DMS79 treated with DMSO at 0.1 percent for 48 hours (cell line): ENCODE results near the gene SH3BGRL2.
"Not testable (repeated sequence)": the region's sequence is repeated elsewhere in the genome, so short reads cannot be mapped to it uniquely, and the experiment has no call there.

Experiments
- DNase-seq: peaks from one replicate; lab custom pipeline; 2025; lab: John Stamatoyannopoulos, UW

The SH3BGRL2 gene

DNA sequence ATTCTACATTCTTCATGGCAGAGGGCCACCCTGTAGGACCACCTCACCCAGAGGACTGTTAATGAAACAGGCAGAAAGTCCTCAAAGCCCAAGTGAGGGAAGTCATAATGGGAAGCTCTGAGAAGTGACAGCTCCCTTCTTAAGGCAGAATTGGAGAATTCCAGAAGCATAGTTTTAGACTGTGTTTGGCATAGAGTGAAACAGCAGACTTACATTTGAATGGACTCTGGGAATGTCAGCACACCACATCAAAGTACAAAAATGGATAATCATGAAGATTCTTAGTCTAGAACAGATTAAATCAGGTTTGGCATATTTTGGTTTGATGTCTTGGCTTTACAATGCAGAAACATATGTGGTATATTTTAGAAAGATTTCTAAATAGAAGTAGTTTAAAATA, 17.9 kb downstream of the SH3BGRL2 start:
- DNase-seq: no peak

DNA sequence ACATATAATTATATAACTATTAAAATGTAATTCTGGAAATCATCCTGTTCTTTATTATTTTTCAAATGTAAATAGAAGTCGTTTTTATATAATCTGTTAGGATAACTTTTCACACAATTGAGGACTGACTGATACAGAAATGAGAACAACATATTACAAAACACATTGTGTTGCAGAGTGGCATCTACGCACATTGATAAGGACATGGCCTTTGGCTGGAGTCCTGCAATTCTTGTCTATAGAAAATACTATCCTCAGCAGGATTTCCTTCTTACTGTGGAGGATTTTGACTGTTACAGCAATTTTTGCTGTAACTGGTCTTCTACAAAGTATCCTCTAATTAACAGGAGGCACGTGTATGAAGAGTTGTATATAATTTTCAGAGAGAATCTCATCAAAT, 19.8 kb downstream of the SH3BGRL2 start:
- no peak for DNase-seq

DNA sequence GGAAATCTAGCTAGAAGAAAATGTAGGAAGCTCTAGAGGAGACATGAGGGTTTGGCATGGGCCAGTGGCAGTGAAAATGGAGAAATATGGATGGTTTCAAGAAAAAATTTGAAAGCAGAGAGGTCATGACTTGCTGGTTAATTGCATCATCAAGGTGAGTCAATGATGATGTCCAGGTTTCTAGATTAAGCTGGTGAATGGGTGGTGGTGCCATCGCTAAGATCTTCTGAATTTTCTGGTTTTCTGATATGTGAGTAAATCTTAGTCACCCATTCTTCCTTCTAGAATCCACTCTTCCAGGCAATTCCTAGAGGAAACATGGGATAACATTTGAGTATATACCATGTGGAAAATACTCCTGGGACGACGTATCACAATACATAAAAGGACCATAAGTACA, 25.0 kb downstream of the SH3BGRL2 start:
- no peak for DNase-seq

DNA sequence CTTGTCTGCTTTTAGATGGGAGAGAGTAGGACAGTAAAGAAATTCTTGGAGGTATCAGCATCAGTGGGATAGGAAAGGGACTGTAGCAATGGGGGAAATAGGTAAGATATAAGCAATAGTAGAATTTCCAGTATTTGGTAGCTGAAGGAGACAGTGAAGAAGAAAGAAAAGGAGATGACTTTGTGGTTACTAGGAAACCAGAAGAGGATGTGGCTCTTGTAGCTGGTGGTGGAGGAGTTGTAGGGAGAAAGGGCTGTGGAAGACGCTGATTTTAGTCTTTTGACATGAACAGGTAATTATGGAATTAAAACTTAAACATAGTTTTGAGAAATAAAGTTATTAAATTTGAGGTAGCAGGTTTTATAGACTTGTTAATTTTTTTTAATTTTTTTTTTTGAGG, 26.1 kb downstream of the SH3BGRL2 start:
- no peak for DNase-seq

DNA sequence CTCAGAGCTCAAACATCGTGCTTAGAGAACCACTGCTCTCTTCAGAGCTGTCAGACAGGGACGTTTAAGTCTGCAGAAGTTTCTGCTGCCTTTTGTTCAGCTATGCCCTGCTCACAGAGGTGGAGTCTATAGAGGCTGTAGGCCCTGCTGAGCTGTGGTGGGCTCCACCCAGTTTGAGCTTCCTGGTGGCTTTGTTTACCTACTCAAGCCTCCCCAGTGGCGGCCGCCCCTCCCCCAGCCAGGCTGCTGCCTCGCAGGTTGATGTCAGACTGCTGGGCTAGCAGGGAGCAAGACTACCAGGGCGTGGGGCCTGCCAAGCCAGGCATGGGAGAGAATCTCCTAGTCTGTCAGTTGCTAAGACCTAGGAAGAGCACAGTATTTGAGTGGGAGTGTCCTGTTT, 32.5 kb downstream of the SH3BGRL2 start:
- not testable (repeated sequence) for DNase-seq

DNA sequence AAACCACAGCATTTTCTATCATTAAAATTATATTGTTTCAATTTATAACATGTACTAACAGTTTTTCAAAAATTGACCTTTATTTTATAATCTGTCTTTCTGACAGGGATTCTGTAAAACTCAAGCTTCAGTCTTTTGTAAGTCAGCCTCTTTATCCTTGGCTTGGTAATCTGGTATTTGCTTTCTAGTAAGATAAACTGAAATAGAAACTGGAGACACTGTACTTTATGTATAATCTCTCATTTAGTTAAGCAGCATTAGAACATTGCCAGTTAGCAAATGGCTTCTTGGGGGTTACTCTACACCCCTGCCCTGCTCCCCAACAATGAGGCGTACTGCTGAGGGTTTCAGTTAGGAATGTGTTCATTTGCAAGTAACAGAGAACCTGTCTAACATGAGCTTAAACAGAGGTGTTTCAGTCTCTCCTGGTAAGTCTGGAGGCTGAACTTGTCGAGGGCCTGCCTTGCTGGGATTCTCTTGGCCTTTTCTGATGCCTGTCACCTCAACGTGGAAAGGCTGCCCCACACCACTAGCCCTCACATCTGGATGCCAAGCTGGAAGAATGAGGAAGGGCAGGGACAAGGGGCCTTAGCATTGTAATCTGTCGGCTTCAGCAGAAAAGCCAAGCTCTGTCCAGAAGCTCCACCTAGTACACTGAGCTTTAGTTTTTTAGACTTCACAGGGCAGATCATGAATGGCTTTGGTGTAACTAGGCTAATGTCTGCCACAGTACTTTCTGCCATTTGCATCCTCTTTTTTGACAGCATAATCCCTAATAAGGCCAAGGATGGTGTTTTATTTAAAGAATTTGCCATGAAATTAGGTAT, 34.8 kb downstream of the SH3BGRL2 start:
- no peak for DNase-seq

DNA sequence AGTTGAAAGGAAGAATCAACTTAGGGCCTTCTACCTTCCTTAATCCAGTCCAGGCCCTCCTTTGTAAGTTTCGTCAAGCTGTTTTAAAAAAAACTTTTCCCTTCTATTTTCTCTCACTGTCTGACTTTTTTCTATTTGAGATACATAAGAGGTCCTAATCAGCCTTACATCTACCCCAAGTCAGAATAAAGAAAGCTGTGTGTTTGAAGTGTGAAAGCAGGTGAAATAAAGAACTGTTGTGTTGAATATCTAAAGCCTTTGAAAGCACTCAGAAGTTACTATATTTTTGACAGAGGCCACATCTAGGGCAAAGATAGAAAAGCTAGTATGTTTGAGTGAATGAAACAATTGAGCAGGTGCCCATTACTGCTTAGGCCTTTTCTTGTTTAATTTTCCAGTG, 35.5 kb downstream of the SH3BGRL2 start:
- no peak for DNase-seq

DNA sequence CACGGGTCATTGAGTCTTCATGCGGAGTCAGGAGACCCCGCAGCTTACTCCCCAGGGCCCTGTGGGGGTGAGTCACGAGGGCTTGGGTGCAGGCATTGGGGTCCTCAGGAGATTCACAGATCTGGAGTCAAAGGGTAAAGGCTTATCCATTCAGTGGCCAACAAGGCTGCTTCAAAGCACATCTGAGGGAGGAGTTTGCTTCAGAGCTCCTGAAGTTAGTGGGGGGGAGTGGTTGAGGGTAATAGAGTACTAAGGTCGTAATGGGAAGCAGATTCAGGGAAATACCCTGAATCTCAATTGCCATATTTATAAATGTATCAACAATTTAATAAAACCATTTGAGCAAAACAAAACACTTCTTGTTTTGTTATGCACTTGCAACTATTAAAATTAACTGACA, 37.3 kb downstream of the SH3BGRL2 start:
- no peak for DNase-seq

DNA sequence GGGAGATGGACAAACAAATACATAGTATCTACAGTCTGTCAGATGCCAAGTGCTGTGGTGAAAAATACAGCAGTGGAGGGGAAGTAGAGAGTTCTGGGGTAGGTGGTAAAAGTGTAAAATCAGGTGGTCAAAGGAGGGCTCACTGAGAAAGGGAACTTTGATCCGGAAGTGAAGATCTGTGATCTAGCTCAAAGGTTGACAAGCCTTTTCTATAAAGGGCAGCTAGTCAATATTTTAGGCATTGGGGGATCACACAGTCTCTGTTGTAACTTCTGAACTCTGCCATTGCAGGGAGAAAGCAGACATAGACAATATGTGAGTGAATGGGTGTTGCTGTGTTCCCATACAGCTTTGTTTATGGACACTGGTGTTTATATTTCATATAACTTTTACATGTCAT, 38.6 kb downstream of the SH3BGRL2 start:
- DNase-seq: no peak

DNA sequence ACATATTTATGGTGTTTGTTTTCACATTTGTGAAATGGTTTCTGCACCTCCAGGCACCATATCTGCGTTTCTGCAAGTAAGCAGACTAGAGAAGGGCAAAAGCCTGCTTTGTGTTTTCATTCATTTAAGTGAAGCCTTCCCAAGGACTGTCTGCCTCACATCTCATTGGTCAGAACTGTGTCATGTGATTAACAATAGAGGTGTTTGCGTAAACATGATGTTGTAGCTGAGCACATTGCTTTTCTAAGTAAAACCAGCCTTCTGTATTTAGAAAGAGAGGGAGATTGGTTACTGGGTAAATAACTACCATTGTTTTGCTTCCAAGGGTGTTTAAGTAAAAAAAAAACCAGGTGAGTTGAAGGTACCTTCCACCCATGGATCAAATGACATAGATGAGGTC, 39.7 kb downstream of the SH3BGRL2 start:
- DNase-seq: no peak

DNA sequence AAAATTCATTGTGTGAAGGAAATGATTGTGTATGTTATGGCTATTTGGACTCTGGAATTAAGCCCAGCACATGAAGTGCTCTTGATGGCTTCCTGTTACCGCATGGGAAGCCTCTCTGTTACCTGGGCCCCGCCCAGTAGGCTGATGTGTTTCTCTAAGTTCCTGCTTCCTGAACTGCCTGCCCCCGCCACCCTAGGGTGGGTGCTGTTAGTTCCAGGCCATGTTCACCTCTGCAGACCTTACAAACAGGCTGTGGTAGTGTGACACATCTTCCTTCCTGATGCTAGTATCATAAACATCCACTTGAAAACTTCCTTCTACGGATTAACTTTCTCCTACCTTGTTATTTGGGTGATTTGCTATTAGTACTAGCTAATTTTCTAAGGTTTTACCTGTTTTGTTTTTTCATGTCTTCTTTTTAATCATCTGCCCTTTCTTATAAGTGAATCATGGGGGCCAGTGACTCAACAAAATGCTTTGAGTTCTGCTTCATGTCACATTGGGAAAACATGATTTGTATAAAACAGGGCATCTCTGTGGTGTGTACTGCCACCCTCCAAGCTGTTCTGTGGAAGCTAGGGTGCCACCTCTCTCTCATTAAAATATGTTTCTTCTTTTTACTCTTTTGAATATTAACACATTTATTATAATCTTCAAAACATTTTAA, 40.6 kb downstream of the SH3BGRL2 start:
- peak; percentile 91 for DNase-seq

DNA sequence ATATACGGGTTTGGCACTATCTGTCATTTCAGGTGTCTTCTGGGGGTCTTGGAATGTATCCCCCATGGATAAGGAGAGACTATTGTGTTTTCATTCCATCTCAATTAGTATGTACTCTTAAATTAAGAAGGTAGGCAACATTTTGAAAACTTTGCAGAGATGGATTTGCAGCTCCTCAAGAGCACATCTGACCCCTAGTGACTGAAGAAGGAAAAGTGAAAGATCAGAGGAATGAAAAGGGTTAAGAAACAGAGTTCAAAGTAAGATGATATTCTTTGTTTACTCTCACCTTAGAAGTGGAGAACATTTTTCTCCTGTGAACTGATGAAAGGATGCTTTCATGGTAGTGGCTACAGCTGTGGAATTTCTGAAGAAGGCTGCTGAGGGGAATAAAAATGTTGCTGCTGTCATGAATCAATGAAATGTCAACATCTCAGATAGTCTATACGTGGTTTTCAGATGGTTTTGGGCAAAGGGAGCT, 41.5 kb downstream of the SH3BGRL2 start:
- DNase-seq: peak; percentile 59

DNA sequence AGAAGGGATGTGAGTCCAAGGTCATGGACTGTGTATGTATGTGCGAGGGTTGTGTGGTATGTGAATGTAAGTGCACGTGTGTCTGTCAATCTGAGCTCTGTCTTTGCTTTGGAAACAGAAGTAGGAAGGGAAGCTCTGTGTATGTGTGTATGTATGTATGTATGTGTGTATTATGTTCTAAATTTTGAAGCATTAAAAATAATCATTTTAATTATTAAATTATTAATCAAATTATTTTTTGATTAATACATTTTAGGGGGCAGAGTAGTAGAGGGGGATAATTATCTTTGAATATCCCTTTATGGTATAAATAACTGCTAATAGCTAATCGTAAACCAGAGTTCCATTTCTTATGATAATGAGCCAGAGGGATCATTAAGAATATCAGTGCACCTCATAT, 42.8 kb downstream of the SH3BGRL2 start:
- DNase-seq: no peak

DNA sequence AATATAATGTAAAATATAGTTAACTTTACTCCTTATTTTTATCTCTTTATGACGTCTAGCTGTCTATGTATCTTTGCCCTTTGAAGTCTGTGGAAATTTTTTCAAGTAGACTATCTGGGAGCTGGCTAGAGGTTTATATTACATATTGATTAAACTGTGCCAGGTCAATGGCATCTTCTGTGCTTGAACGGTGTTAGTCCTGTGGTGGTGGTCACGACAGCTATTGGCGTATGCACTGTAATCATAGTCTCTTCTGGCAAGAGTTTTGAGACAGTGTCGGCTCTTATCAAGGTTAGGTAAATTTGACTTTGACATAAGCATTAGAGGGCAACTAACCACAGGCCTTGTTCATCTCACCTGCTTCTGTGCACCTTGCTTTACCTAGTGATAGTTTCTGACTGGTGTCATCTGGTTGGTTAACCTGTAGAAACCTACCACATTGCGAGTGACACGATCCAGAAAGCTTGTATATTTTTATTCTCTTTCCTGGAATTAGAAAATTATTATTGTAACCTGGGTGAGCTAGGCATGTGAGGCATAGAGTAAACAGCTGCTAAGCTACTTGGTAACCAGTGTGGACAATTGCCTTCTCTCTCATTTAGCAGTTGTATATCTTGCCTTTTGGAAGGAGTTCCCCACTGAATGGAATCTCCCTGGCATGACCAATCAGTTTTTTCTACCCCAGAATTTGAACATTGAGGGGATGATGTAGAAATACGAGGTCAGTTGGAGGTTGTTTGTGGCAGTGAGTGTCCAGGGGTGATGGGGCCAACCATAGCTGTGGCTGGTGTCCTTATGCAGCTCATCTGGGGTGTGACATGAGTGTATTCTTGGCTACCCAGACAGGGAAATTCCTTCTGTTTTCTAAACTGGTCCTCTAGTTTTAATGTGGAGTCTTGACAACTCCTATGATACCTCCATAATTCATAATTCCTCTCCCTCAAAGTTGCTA, 45.9 kb downstream of the SH3BGRL2 start:
- DNase-seq: no peak

DNA sequence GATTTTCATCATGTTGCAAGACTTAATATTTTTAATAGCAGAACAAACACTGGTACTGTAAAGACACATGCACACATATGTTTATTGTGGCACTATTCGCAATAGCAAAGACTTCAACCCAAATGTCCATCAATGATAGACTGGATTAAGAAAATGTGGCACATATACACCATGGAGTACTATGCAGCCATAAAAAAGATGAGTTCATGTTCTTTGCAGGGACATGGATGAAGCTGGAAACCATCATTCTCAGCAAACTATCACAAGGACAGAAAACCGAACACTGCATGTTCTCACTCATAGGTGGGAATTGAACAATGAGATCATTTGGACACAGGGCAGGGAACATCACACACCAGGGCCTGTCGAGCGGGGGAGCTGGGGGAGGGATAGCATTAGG, 51.6 kb downstream of the SH3BGRL2 start:
- not testable (repeated sequence) for DNase-seq

DNA sequence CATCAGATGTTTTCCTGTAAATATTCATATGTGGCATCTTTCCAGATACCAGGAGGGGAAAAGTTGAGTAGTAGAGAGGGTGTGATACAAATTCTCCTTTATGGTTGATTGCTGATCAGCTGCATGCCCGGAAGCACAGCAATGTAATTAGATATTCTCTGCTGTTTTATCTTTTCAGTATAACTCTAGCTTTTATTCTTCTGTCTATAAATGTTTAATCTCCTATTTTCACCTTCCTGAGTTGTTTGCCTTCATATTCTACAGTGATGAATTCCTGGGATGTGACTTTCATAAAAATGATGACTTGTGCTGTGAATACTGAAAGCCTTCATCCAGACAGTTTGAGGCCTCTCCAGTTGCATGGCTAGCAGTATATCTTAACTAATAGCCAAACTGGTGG, 53.7 kb downstream of the SH3BGRL2 start:
- DNase-seq: peak; percentile 23

DNA sequence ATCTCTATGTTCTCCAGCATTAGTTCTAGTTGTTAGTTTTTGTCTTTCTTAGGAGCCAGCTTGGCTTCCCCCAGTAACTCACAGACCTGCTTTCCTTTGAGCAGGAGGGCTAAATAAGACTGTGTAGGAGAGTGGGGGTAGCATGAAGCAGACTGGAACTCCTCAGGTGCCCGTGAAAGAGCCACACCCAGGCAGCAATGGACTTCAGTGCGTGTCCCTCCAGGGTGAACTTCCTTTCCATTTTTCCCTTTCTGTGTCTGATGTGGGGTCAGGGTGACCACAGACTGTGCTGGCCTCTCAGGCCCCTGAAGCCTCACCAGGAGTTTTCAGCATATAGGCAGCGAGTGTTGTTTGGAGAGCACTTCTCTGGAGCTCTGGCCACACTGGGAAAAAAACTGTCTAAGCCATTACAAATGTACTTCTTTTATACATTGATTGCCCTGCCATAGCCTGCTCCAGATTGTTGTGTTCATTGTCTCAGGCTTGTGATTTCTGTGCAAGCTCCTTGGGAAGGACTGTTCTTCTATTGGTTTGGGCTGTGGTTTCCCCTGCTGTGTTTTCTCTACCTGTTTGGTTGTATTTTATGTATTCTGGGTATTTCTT, 55.7 kb downstream of the SH3BGRL2 start:
- DNase-seq: no peak

DNA sequence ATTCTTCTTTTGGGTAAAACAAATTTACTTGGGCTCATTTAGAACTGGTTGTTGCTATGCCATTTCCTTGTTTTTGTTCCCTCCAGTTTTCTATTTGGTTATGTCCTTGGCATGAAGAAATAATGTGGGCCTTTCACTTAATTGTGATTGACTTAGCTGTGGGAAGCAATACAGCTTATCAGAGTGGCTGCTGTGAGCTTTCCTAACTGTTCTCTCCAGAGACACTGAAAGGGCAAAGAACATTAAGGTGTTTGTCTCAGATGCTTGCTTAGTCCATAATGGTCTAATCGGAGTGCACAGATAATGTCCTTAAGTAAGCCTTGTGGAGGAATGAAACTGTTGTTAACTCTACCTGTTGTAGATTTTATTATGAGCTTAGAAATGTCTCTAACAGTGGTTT, 56.6 kb downstream of the SH3BGRL2 start:
- DNase-seq: peak; percentile 35

DNA sequence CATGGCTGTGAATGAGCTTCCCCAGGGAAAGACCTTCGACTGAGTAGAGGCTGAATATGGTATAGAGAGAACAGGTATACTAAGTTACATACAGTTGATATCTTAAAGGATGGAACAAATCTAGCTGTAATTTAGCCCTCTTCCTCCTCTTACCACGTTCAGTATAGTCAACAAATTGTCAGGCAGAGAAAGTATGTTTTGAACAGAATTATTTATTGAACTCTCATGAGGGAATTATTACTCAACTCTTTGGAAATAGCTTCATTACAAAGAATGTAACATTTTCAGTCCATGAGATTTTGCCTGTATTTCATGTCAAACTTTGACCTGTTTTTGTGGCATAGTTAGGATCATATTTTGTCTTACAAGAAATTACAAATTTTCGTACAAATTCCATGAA, 63.0 kb downstream of the SH3BGRL2 start:
- DNase-seq: no peak

DNA sequence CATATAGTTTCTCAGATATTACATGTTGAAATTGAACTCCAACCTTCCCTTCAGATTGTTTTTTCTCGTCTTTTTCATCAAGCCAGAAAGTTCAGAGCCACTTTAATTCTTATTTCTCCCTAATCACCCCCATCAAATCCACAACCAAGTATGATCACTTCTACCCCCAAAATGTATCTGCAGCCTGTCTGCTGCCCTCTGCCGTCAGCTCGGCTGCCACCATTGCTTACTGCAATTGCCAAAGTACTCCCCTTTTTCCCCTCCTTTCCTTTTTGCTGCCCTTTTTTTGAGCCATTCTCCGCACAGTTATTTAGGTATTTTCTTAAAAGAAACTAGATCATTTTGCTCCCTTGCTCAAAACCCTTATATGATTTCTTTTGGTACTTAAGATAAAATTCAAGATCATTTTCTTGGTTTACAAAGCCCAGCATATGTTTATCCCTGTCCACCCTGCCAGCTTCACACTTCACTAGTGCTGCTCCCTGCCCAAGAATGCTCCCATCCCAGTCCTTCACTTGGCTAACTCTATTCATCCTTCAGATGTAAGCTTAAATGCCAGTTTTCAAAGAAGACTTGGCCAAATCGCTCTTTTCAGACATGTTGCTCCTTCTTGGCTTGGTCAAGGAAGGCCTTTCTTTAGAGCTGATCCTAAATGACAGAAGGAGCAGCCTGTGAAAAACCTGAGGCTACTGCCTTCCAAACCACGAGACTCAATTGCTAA, 63.7 kb downstream of the SH3BGRL2 start:
- DNase-seq: no peak

DNA sequence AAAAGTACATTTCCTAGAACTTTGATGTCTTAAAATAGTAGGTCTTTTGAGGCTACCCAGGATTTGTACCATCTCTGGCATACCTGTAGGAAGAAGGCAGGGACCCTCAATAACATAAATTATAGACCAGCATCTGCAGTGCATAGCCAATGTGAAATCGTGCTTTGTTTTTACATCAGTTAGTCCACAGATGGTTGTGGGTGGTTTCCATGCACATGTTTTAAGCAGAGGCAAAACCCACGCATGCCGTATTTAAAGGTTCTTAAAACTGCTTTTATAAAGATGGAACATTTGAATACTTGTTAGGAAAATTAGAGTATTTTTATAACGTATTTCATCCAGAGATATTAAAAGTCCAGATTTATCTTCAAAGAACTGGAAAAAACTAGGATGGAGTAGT, 66.3 kb downstream of the SH3BGRL2 start:
- DNase-seq: no peak
